Transverse colon (tissue), 4 donors: Measurements from ENCODE around the gene TRDN.

Source experiments
- EP300 ChIP-seq: sonication (generic); formaldehyde crosslinking; IDR thresholded peaks from one replicate; pipeline ENCODE4 v1.6.1; 2017; ENCODE audit warnings: antibody characterized with exemption, low read depth
- POLR2A ChIP-seq: fragments of 450-650 bp; IDR thresholded peaks from one replicate; pipeline ENCODE4 v1.6.1; 2016; ENCODE audit warnings: antibody characterized with exemption, mild to moderate bottlenecking, moderate library complexity
- POLR2AphosphoS5 ChIP-seq, 3 donors: sonication (generic); formaldehyde crosslinking; IDR thresholded peaks; one replicate each; pipeline ENCODE4 v1.6.1; 2016; ENCODE audit warnings: antibody characterized with exemption in 3 of 3
- TF ChIP-seq, protein P1 (sequence below), 5 experiments: fragments of 200-600 bp in 3 of 5; fragments of 450-650 bp in 2 of 5; sonication (generic) in 3 of 5; IDR thresholded peaks; 1 replicate in 2 of 5; 2 replicates in 3 of 5; pipeline ENCODE4 v1.5.1; 2016 to 2017; ENCODE audit warnings: antibody characterized with exemption in 5 of 5, inconsistent platforms in 3 of 5, mild to moderate bottlenecking in 2 of 5, moderate library complexity in 1 of 5

DNA sequence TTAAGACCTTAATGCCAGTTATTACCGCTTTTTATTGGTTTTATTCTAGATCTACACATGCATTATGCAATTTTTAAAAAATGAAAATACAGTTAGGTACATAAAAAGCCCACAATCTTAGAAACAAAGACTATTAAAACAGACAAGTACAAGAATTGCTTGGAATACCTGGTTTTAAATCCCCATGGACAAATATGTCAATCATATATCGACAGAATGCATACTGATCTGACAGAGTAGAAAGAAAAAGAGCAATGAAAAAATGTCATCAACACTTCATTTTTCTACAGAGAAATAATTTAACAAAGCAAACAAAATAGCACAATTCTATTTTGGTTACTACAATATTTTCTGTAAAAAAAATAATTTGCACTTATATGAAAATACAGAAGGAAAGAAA is 139.7 kb downstream of the TRDN start:
- TF ChIP-seq, protein P1, sequence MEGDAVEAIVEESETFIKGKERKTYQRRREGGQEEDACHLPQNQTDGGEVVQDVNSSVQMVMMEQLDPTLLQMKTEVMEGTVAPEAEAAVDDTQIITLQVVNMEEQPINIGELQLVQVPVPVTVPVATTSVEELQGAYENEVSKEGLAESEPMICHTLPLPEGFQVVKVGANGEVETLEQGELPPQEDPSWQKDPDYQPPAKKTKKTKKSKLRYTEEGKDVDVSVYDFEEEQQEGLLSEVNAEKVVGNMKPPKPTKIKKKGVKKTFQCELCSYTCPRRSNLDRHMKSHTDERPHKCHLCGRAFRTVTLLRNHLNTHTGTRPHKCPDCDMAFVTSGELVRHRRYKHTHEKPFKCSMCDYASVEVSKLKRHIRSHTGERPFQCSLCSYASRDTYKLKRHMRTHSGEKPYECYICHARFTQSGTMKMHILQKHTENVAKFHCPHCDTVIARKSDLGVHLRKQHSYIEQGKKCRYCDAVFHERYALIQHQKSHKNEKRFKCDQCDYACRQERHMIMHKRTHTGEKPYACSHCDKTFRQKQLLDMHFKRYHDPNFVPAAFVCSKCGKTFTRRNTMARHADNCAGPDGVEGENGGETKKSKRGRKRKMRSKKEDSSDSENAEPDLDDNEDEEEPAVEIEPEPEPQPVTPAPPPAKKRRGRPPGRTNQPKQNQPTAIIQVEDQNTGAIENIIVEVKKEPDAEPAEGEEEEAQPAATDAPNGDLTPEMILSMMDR (IDR thresholded peaks at IDR 0.05): no peak
- TF ChIP-seq POLR2AphosphoS5 (IDR thresholded peaks at IDR 0.05): no peak
- TF ChIP-seq POLR2A: no peak
- no peak for TF ChIP-seq EP300
